Activated CD8-positive, alpha-beta memory T cell treated with anti-CD3 and anti-CD28 coated beads, Interleukin-2, amount 50 U/mL, for 1 hour (primary cell): ENCODE results near the gene PTBP1.
"Not testable (repeated sequence)": the region's sequence is repeated elsewhere in the genome, so short reads cannot be mapped to it uniquely, and the experiment has no call there.

Source experiments
- DNase-seq: peaks from one replicate; pipeline ENCODE4 v3.0.0-alpha.2; 2020; ENCODE audit errors: extremely low read depth

PTBP1 gene

DNA sequence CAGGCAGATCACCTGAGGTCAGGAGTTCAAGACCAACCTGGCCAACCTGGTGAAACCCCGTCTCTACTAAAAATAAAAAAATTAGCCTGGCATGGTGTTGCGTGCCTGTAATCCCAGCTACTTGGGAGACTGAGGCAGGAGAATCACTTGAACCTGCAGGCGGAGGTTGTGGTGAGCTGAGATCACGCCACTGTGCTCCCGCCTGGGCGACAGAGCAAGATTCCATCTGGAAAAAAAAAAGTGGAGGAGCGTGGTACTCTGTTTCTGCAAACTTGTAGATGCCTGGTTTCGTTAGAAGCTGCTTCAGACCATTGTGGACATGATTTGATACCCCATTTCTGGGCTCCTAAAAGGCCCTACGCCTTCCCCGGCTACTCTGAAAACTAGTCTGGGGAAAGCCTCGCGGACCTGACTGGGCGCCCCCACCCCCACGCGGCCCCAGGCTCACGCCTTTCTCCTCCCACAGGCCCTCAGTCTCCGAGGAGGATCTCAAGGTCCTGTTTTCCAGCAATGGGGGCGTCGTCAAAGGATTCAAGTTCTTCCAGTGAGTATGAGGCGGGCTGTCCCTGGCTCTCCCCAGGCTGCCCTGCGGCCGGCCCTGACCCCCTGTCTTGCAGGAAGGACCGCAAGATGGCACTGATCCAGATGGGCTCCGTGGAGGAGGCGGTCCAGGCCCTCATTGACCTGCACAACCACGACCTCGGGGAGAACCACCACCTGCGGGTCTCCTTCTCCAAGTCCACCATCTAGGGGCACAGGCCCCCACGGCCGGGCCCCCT, 13.0 kb downstream of the PTBP1 start:
- no peak for DNase-seq

DNA sequence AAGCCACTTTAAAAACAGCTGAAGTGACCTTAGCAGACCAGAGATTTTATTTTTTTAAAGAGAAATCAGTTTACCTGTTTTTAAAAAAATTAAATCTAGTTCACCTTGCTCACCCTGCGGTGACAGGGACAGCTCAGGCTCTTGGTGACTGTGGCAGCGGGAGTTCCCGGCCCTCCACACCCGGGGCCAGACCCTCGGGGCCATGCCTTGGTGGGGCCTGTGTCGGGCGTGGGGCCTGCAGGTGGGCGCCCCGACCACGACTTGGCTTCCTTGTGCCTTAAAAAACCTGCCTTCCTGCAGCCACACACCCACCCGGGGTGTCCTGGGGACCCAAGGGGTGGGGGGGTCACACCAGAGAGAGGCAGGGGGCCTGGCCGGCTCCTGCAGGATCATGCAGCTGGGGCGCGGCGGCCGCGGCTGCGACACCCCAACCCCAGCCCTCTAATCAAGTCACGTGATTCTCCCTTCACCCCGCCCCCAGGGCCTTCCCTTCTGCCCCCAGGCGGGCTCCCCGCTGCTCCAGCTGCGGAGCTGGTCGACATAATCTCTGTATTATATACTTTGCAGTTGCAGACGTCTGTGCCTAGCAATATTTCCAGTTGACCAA, 13.7 kb downstream of the PTBP1 start:
- no peak for DNase-seq

DNA sequence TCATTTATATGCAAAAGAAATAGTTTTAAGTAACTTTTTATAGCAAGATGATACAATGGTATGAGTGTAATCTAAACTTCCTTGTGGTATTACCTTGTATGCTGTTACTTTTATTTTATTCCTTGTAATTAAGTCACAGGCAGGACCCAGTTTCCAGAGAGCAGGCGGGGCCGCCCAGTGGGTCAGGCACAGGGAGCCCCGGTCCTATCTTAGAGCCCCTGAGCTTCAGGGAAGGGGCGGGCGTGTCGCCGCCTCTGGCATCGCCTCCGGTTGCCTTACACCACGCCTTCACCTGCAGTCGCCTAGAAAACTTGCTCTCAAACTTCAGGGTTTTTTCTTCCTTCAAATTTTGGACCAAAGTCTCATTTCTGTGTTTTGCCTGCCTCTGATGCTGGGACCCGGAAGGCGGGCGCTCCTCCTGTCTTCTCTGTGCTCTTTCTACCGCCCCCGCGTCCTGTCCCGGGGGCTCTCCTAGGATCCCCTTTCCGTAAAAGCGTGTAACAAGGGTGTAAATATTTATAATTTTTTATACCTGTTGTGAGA, 14.3 kb downstream of the PTBP1 start:
- no peak for DNase-seq

DNA sequence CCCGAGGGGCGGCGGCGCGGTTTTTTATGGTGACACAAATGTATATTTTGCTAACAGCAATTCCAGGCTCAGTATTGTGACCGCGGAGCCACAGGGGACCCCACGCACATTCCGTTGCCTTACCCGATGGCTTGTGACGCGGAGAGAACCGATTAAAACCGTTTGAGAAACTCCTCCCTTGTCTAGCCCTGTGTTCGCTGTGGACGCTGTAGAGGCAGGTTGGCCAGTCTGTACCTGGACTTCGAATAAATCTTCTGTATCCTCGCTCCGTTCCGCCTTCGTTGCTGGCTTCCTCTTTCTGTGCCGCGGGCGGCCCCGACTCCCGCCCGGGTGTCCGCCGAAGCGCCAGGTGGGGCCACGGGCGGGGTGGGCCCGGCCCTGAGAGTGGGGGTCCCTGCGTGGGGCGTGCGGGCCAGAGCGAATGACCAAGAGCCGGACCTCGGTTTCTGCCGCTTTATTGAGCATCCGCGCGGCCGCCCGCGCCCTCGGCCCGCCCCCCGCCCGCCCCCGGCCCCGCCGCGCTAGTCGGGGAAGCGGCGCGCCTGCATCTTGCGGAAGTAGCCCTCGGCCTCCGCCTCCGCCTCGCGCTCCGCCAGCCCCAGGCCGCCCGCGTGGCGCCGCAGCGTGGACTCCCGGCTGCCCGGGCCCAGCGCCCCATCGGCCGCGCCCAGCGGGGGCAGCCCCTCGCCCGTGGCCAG, 14.9 kb downstream of the PTBP1 start:
- no peak for DNase-seq

DNA sequence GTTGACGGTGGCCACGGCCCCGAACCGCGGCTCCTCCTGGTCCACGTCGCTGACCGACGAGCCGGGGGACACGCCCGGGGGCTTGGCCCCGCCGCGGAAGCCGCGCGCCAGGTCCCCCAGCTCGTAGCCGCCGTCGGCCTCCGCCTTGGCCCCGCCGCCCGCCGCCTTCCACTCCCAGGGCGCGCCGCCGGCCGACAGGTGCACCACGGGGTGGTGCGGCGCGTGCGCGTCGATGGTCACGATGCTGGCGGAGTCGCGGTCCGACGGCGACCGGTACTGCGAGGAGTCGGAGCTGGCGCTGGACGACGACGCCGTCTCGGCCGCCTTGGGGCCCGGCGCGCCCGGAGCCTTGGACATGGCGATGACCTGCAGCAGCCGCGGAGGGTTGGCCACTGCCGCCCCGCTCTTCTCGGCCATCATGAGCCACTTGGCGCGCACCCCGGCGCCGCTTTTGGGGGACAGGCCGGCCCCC, 15.5 kb downstream of the PTBP1 start:
- no peak for DNase-seq

DNA sequence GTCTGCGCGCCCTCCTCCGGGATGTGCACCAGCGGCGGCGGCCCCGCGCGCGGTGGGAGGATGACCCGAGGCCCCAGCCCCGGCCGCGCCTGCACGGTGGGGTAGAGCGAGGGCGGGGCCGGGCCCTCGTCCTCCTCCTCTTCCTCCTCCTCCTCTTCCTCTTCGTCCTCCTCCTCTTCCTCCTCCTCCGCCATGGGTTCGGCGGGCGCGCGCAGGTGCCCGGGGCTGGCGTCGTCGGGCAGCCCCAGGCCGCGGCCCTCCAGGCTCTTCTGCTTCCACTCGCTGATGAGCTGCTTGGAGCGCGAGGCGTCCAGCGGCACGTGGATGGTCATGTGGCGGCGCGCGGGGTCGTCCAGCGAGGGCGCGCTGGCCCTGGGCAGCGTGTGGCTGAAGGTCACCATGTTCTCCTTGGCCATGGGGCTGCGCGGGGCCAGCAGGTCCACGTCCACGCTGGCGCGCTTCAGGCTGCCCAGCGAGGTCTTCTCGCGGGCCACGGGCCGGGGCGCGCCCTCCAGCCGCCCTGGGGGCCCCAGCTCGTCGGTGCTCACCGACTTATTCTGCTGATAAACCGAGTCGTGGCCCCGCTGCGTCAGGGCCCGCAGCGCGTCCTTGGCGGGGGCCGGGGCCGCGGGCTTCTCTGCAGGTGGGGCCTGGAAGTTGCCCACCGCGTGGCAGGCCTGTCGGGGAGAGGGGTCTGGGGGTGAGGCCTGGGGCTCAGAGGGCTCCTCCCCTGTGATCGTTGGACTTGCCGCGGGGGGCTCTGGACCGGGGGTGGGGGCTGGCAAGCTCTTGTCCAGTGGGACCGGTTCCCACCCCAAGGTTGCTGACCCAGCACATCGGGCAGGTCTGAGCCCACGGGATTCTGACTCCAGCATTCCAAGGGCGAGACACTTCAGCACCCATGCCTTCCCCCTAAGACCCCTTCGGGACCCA, 16.2 kb downstream of the PTBP1 start:
- no peak for DNase-seq

DNA sequence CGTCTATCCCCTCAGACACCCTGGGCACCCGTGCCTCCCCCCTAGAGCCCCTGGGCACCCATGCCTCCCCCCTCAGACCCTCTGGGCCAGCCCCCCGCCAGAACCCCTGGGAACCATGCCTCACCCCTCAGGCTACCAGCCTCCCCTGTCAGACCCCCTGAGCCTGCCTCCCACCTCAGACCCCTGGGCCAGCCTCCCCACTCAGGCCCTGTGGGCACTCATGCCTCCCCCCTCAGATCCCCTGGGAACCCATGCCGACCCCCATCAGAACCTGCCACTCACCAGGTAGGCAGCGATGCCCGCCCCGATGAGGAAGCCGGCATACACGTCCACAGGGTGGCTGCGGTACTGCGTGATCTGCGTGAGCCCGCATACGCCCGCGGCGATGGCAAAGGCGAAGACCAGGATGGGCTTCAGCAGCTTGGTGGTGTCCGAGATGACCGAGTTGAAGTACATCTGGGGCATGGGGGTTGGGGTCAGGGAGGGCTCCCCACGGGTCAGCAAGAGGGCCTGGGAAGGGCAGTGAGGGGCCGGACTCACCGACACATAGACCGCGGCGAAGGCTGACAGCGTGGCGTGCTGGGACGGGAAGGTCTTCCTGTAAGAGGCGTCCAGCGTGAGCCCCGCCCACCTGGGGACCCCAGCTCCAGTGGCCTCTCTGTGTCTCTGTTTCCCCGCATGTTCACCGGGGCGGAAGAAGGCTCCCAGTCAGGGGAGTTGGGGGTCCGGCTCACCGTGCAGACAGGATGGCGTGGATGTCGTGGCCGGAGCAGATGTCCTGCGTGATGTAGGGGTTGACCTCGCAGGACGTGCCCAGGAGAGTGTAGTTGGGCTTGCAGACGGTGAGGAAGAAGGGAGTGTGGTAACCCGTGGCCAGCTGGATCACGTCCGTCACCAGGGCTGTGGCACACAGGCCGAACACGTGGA, 17.2 kb downstream of the PTBP1 start:
- no peak for DNase-seq

DNA sequence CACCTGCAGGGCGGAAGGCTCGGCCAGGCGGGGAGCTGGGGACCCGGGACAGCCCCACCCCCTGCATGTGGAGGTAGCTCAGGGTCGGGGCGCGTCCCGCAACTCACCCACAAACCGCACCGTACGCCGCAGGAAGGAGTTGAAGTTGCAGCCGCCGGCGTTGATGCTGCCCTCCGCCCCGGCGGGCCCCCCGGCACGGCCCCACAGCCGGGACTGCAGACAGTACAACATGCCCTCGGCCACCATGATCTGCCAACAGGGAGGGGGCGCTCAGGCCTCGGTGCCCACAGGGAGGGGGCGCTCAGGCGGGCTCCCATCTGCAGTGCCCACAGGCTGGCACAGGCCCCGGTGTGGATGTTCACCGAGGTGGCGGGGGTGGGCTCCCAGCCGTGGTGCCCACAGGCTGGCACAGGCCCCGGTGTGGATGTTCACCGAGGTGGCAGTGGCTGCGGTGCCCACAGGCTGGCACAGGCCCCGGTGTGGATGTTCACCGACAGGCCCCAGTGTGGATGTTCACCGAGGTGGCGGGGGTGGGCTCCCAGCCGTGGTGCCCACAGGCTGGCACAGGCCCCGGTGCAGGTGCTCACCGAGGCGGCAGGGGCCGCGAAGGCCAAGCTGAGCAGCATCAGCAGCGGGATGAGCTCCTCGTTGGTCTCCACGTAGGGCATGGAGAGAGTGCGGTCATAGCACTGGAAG, 18.0 kb downstream of the PTBP1 start:
- DNase-seq, result no peak

DNA sequence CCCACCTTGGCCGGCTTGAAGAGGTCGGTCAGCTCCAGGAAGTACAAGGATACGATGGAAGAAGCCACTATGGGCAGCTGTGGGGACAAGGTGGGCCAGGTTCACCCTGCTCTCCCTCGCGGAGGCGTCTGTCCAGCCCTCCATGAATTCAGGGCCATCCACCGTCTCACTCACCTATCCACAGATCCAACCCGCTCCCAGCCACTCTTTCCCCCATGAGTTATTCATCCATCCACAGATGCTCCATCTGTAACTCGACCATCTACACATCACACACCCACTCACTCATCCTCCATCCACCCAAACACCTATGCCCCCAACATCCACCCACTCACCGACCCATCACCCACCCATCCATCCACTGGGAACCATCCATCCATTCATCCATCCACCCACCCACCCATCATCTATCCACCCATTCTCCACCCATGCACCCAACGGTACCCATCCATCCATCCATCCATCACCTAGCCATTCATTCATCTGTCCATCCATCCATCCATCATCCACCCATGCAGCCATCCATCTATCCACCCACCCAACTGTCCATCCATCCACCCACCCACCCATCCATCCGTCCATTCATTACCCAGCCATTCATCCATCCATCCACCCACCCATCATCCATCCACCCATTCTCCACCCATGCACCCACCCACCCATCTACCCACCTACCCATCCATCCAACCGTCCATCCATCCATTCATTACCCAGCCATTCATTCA, 18.7 kb downstream of the PTBP1 start:
- no peak for DNase-seq

DNA sequence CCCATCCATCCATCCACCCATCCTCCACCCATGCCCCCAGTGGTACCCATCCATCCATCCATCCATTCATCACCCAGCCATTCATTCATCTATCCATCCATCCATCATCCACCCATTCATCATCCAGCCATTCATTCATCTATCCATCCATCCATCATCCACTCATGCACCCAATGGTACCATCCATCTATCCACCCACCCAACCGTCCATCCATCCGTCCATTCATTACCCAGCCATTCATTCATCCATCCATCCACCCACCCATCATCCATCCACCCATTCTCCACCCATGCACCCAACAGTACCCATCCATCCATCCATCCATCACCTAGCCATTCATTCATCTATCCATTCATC, 19.2 kb downstream of the PTBP1 start:
- DNase-seq, result no peak

DNA sequence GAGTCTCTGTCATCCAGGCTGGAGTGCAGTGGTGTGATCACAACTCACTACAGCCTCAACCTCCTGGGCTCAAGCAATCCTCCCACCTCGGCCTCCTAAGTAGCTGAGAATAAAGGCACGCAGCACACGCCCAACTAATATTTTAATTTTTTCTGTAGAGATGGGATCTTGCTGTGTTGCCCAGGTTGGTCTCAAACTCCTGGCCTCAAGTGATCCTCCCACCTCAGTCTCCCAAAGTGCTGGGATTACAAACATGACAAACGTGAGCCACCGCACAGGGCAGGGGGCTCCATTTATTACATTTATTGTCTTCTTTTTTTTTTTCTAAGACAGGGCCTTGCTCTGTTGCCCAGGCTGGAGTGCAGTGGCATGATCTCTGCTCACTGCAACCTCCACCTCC, 23.0 kb downstream of the PTBP1 start:
- DNase-seq, result not testable (repeated sequence)

DNA sequence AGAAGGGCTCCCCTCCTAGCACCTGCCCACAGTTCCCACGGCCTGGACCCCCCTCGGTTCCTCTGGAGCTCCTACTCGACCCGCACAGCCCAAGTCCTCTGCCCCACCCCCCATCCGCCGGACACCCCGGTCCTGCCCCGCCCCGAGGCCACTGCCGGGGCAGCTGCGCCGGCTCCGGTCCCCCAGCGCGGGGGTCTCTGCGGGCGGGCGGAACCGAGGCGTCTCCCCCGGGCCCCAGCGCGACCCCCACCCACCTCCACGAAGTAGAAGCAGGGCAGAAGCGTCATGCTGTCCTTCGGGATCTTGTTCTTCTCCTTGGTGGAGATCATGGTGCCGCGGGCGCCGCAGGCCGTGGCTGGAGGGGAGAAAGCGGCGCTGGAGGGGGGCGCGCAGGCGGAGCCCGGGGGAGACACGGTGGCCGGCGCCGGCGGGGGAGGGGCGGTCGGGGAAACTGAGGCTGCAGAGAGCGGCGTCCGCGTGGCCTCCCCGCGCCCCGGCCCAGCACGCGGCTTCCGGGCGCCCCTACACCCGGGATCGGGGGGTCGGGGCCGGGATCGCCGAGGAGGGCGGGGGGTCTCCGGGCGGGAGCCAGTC, 24.1 kb downstream of the PTBP1 start:
- no peak for DNase-seq

DNA sequence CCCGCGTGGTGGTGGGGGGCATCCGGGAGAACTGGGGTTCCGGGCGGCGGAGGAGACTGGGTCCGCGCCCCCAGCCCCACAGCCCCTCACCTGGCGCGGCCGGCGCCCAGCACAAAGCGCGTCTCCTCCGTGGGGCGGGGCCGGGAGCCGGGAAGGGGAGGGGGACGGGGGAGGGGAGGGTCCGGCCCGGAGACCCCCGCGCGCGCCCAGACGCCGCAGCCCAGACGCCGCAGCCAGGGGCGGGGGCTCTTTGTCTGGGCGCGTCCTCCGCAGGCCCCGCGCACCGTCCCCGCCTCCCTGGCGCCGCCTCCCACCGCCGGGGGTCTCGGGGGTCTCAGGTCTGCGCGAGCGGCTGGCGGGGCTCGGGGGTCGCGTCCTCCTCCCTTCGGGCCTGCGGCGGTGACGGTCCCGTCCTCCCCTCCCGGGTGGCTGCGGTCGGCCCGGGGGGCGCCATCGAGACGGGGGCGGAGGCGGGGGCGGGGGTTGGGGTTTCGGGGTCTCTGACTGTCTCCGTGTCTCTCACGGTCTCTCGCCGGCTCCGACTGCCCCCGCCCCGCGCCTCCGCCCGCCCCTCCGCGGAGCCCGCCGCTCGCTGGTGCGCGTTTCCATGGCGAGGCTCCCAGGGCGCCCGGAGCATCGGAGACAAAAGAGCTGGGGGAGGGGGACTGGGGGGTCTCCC, 24.7 kb downstream of the PTBP1 start, which contains the start of gene PLPPR3:
Gene PLPPR3, minus strand, starts transcription at position 131 of the 679 bp plus-strand sequence. CDS start 396 bp downstream, outside the sequence.
- no peak for DNase-seq

DNA sequence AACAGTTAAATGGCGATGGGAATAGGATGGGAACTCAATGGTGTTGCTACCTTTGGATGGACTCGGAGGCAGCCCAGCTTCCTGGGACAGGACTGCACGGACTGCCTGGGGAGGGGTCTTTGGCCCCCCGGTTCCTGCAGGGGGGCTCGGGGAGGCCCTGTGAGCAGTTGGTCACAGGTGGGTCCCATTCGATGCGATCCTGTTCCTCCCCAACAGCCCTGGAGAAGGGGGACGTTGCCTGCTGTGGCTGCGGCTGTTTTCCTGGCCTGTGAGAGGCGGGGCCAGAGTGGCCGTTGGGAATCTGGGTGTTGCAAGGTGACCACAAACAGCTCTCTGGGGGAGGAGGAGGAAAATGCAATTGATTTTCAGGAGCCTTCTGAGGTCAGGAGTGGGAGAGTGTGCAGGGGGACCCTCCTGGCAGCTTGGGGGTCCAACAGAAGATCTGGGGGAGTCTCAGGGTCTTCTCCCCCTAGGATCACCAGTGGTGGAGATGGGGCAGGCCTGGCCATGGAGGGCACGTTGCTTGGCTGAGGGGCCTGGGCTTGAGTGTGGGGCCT, 26.4 kb downstream of the PTBP1 start:
- DNase-seq, result no peak

DNA sequence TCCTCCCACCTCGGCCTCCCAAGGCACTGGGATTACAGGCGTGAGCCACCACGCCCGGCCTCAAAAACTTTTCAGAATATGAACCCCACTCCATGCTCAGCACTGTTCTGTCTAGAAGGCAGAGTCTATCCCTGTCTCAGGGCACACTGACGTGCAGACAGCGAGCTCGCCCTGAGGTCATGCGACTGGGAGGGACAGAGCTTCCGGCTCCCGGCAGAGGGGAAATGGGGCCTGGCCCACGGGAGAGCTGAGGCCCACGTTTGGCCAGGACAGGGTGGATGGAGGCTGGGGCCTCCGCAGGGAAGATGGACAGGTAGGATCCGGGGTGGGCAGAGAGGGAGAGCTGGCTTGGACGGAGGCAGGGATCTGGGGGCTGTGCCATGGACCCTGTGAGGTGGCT, 27.6 kb downstream of the PTBP1 start:
- no peak for DNase-seq

DNA sequence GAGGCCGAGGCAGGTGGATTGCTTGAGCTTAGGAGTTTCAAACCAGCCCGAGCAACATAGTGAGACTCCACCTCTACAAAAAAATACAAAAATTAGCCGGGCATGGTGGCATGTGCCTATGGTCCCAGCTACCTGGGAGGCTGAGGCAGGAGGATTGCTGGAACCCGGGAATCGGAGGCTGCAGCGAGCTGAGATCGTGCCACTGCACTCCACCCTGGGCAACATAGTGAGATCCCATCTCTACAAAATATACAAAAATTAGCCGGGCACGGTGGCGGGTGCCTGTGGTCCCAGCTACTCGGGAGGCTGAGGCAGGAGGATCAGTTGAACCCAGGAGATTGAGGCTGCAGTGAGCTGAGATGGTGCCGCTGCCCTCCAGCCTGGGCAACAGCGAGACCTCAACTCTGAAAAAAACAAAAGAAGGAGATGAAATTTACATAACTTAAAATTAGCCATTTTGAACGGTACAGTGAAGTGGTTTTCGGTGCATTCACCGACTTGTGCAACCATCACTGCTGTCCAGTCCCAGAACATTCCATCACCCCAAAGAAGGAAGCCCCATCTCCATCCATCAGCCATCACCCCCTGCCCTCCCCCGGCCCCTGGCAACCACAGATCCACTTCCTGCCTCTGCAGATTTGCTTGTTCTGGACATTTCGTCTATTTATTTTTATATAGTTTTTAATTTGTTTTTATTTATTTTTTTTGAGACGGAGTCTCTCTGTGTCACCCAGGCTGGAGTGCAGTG, 28.8 kb downstream of the PTBP1 start:
- no peak for DNase-seq

DNA sequence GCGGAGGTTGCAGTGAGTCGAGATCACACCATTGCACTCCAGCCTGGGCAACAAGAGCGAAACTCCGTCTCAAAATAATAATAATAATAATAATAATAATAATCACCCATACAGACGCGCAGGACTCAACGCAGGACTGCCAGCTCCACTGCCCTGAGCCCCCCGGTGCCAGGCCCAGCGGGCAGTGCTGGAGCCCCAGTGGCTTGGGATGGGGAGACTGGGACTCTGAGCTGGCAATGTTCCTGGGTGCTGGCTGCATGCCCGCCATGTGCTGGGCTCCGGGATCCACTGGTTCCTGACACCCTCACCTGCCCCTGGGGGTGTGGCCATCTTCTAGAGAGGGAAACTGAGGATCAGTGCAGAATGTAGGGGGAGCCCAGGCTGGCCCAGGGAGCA, 30.1 kb downstream of the PTBP1 start:
- no peak for DNase-seq
